Coronary artery (tissue), 2 donors: ENCODE data around the gene SLC15A2.

Experiments used
- DNase-seq: peaks from one replicate; pipeline ENCODE4 v3.0.0-alpha.2; 2017; ENCODE audit warnings: low spot score
- H3K27ac ChIP-seq, 2 donors: fragments of 200-600 bp; sonication (generic); one replicate each; pipeline ENCODE4 v1.5.1; 2016 to 2019
- H3K4me3 ChIP-seq: fragments of 200-600 bp; sonication (generic); 2 replicates; pipeline ENCODE4 v1.5.1; 2016; ENCODE audit warnings: mild to moderate bottlenecking, moderate library complexity
- TF ChIP-seq, protein P1 (sequence below): fragments of 200-600 bp; sonication (generic); IDR thresholded peaks from one replicate; pipeline ENCODE4 v1.5.1; 2019; ENCODE audit warnings: antibody characterized with exemption

SLC15A2 gene

DNA sequence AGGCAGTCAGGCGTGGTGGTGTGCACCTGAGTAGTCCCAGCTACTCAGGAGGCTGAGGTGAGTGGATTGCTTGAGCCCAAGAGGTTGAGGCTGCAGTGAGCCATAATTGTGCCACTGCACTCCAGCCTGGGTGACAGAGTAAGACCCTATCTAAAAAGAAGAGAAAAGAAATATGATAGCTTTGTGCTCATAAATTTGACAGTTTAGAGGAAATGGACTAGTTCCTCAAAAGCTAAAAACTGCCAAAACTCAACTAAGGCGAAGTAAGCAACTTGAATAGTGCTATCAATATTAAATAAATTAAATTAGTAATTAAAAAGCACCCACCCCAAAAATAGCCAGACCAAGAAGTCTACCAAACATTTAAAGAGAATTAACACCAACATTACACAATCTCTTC lies 24.5 kb upstream of the SLC15A2 start:
- Histone ChIP-seq H3K27ac (no peak overlapping the region), H3K4me3 (no peak overlapping the region)
- no peak for DNase-seq
- TF ChIP-seq, protein P1, sequence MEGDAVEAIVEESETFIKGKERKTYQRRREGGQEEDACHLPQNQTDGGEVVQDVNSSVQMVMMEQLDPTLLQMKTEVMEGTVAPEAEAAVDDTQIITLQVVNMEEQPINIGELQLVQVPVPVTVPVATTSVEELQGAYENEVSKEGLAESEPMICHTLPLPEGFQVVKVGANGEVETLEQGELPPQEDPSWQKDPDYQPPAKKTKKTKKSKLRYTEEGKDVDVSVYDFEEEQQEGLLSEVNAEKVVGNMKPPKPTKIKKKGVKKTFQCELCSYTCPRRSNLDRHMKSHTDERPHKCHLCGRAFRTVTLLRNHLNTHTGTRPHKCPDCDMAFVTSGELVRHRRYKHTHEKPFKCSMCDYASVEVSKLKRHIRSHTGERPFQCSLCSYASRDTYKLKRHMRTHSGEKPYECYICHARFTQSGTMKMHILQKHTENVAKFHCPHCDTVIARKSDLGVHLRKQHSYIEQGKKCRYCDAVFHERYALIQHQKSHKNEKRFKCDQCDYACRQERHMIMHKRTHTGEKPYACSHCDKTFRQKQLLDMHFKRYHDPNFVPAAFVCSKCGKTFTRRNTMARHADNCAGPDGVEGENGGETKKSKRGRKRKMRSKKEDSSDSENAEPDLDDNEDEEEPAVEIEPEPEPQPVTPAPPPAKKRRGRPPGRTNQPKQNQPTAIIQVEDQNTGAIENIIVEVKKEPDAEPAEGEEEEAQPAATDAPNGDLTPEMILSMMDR = no peak

- no peak overlapping the region for H3K4me3 ChIP-seq
- TF ChIP-seq, protein P1 = no peak
- H3K27ac ChIP-seq = no peak overlapping the region
- DNase-seq = no peak
Observed at GRCh38 chr3:121870717-121871116, 23.5 kb upstream of the SLC15A2 start.

- no peak overlapping the region for H3K4me3 ChIP-seq
- TF ChIP-seq, protein P1 = no peak
- DNase-seq = no peak
- H3K27ac ChIP-seq = no peak overlapping the region
Observed at GRCh38 chr3:121871430-121871829, 22.8 kb upstream of the SLC15A2 start.

DNA sequence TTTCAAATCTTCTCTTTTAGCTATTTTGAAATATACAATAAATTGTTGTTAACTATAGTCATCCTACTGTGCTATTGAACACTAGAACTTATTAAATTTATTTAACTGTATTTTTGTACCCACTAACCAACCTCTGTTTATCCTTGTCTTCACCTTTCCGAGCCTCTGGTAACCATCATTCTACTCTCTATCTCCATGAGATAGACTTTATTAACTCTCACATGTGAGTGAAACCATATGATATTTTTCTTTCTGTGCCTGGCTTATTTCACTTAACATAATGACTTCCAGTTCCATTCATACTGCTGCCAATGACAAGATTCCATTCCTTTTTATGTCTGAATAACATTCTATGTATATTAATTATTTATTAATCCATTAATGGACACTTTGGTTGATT lies 15.8 kb upstream of the SLC15A2 start:
- no peak overlapping the region for H3K27ac ChIP-seq
- TF ChIP-seq, protein P1 = no peak
- DNase-seq = no peak
- no peak overlapping the region for H3K4me3 ChIP-seq

DNA sequence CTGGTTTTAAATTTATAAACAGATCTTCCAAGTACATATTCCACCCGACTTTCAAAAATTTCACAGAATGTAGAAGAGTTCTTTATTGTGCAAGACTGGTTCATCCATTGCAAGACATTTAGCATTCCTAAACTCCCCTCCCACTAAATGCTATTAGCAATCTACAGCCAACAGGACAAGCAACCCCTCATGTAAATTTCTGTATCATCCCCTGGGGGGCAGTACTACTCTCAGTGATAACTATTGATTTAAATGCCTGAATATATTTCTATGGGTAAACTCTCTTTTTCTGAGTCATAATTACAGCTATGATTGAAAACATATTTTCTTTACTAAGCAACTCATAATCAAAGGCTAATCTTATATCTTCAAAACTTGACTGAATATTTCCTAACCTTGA lies 10.7 kb upstream of the SLC15A2 start:
- TF ChIP-seq, protein P1 = no peak
- DNase-seq = no peak
- Histone ChIP-seq H3K27ac (no peak overlapping the region), H3K4me3 (no peak overlapping the region)

DNA sequence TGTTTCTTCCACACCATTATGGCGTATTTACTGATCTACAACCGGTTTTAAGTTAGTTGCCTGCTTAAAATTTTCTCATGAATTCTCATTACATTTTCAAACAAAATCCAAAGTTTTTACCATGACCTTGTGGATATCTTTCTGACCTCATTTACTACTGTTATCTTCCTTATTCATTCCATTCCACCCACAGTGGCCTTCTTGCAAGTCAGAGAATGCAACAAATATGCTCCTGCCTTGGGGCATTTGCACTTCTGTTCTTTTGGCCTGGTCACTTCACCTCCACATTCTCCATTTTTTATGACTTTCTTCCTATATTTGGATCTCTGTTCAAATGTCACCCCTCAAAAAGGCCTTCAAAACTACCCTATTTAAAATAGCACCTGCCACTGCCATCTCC lies 8.8 kb upstream of the SLC15A2 start:
- no peak overlapping the region for H3K4me3 ChIP-seq
- H3K27ac ChIP-seq = no peak overlapping the region
- DNase-seq = no peak
- TF ChIP-seq, protein P1 = no peak

DNA sequence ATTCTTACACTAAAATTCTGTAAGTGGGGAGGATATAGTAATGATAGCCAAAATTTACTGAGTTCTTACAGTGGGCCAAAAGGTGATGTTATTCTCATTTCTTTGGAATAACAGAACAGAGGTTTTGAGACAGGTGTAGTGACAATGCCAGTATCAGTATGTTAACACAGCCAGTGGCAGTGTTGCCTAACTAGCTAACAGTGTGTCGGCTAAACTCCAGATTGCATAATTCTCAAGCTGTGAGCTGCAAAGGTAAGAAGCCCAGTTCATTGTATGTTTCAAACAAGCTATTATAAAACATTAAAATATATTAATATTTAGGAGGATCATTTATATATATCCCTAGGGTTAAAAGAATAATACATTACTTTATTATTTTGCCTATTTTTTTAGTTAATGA lies 920 bp downstream of the SLC15A2 start:
- Histone ChIP-seq H3K27ac (no peak overlapping the region), H3K4me3 (no peak overlapping the region)
- TF ChIP-seq, protein P1 = no peak
- no peak for DNase-seq
